Hippocampal formation (tissue), 2 donors: ENCODE results near the gene HRAS.
A peak's percentile ranks its signal among the peaks of the same experiment; 100 is the strongest.
"Not testable (repeated sequence)": the region's sequence is repeated elsewhere in the genome, so short reads cannot be mapped to it uniquely, and the experiment has no call there.

ENCODE experiments used
- DNase-seq, 2 donors: peaks; one replicate each; lab custom pipeline; 2025; lab: John Stamatoyannopoulos, UW

The HRAS gene

GRCh38 chr11:535519-536454, at the start of gene HRAS:
Gene HRAS (minus strand): TSS chr11:535576.
- DNase-seq, result peak; percentile 94

GRCh38 chr11:584287-584686, 48.9 kb upstream of the HRAS start:
- no peak for DNase-seq

GRCh38 chr11:581752-582151, 46.4 kb upstream of the HRAS start:
- peak in 1 of 2 donors; percentile 16 for DNase-seq

GRCh38 chr11:581342-581741, 46.0 kb upstream of the HRAS start:
- DNase-seq, result no peak

- DNase-seq, result no peak
Measured at GRCh38 chr11:579830-580601, 44.6 kb upstream of the HRAS start.

GRCh38 chr11:578276-579035, 43.1 kb upstream of the HRAS start:
- no peak for DNase-seq

- no peak for DNase-seq
Measured at GRCh38 chr11:577611-577894, 42.2 kb upstream of the HRAS start.

GRCh38 chr11:576811-577610, 41.6 kb upstream of the HRAS start:
- no peak for DNase-seq

- peak; percentile 96 to 97 for DNase-seq
Measured at GRCh38 chr11:575996-576768, 40.8 kb upstream of the HRAS start, which contains the start of gene PHRF1. Gene PHRF1 (plus strand): TSS chr11:576470. CDS start chr11:581513, 5,043 bp downstream.

GRCh38 chr11:575313-575995, 40.1 kb upstream of the HRAS start:
- DNase-seq, result no peak

- no peak for DNase-seq
Measured at GRCh38 chr11:574632-575312, 39.4 kb upstream of the HRAS start.

GRCh38 chr11:574031-574570, 38.7 kb upstream of the HRAS start:
- DNase-seq, result not testable (repeated sequence)

- no peak for DNase-seq
Measured at GRCh38 chr11:573146-573759, 37.9 kb upstream of the HRAS start.

- DNase-seq, result no peak
Measured at GRCh38 chr11:571802-572185, 36.4 kb upstream of the HRAS start.

GRCh38 chr11:569158-569885, 33.9 kb upstream of the HRAS start:
- DNase-seq, result no peak

- DNase-seq, result peak; percentile 83 to 88
Measured at GRCh38 chr11:568306-569157, 33.2 kb upstream of the HRAS start.

GRCh38 chr11:567629-568292, 32.4 kb upstream of the HRAS start:
- DNase-seq, result no peak
